Adrenal gland (tissue), 5 donors: ENCODE measurements around the gene DGKG.

ENCODE experiments used
- CTCF ChIP-seq, 6 experiments: fragments of 450-650 bp in 4 of 6; fragments of 200-600 bp in 2 of 6; sonication (generic) in 1 of 6; IDR thresholded peaks; 1 replicate in 5 of 6; 2 replicates in 1 of 6; pipeline versions ENCODE4 v1.5.1 to v1.8.0; 2016 to 2021; ENCODE audit warnings: antibody characterized with exemption in 6 of 6, mild to moderate bottlenecking in 2 of 6, moderate library complexity in 1 of 6
- POLR2A ChIP-seq, 2 donors: fragments of 450-650 bp; IDR thresholded peaks; one replicate each; pipeline ENCODE4 v1.6.1; 2017; ENCODE audit warnings: antibody characterized with exemption in 2 of 2, mild to moderate bottlenecking in 2 of 2, moderate library complexity in 1 of 2
- donor health status: DM: no; HTN: no; CAD: no.

GRCh38 chr3:186235554-186235953 is 126.5 kb downstream of the DGKG start:
- TF ChIP-seq CTCF (IDR thresholded peaks at IDR 0.05) (no peak), POLR2A (IDR thresholded peaks at IDR 0.05) (no peak)
